Right lobe of liver (tissue), 6 donors: ENCODE results near the gene PCSK6. TPM values are rescaled to one million over a fixed set of nuclear protein-coding genes. Genes with fewer than 3 reads are reported as not detected.
A peak's percentile ranks its signal among the peaks of the same experiment; 100 is the strongest.

Source experiments
- ATAC-seq, 4 donors: fragments of 200-7000 bp; cut with Tn5 transposase; one replicate each; pipeline ENCODE4 v1.9.1; 2020; ENCODE audit warnings: mild to moderate bottlenecking in 4 of 4, moderate library complexity in 4 of 4
- DNase-seq, 3 donors: peaks; one replicate each; pipeline ENCODE4 v3.0.0-alpha.2; 2020
- H3K27ac ChIP-seq, 3 donors: fragments of 200-600 bp; one replicate each; pipeline ENCODE4 v1.8.0; 2022
- H3K27me3 ChIP-seq, 2 donors: fragments of 200-600 bp; one replicate each; pipeline ENCODE4 v1.8.0; 2022
- H3K36me3 ChIP-seq, 4 donors: fragments of 200-600 bp; sonication (generic) in 1 of 4; one replicate each; pipeline versions ENCODE4 v1.5.1 to v1.8.0; 2017 to 2022; ENCODE audit warnings: control low read depth in 1 of 4
- H3K4me1 ChIP-seq, 4 donors: fragments of 200-600 bp; sonication (generic) in 1 of 4; one replicate each; pipeline versions ENCODE4 v1.5.1 to v1.8.0; 2017 to 2022; ENCODE audit warnings: control low read depth in 1 of 4
- H3K4me3 ChIP-seq, 3 donors: fragments of 200-600 bp; one replicate each; pipeline ENCODE4 v1.8.0; 2022
- H3K9me3 ChIP-seq, 4 donors: fragments of 200-600 bp; sonication (generic) in 1 of 4; one replicate each; pipeline versions ENCODE4 v1.5.1 to v1.8.0; 2017 to 2022; ENCODE audit warnings: control low read depth in 1 of 4
- POLR2A ChIP-seq: fragments of 450-650 bp; IDR thresholded peaks from one replicate; pipeline ENCODE4 v1.6.1; 2017; ENCODE audit warnings: antibody characterized with exemption, mild to moderate bottlenecking
- WGBS: methylation state at CpG from one replicate; pipeline ENCODE4 v1.1.6; 2018; ENCODE audit warnings: low coverage, low lambda C conversion rate; ENCODE audit not compliant: insufficient coverage; ENCODE audit errors: missing lambda C conversion rate; 5-methylcytosine and 5-hydroxymethylcytosine counted together
- intact Hi-C, 2 donors: fragments of 100-400 bp; cut with DNase I; formaldehyde crosslinking; loops; one replicate each; pipeline versions ENCODE4 v1.11.2 to v1.14.1; 2022
- total RNA-seq, 6 experiments: library from RNA; depleted of rRNA in 2 of 6; stranded (reverse); fragments of >200 nt in 2 of 6; fragmentation: NEBNext Ultra II Directional in 3 of 6; extraction: Animal tissue kit (Norgen Biotek cat#: 25700) in 3 of 6; gene quantifications; one replicate each; pipeline versions ENCODE4 v1.1.0 to v1.2.4, GENCODE V29; 2016 to 2023
- TF ChIP-seq, protein P1 (sequence below), 4 donors: fragments of 200-600 bp in 3 of 4; fragments of 450-650 bp in 1 of 4; IDR thresholded peaks; one replicate each; pipeline versions ENCODE4 v1.5.1 to v1.8.0; 2016 to 2022; ENCODE audit warnings: antibody characterized with exemption in 4 of 4, mild to moderate bottlenecking in 2 of 4
- donor health status: DM: no; HTN: yes; CAD: no.
- donor health status: DM: no; HTN: no; CAD: no.
- donor health status: DM: no; HTN: no; CAD: no.
- donor health status: DM: no; HTN: yes; CAD: no.
- donor health status: DM: no; HTN: yes; CAD: no.

Gene PCSK6
- total RNA-seq, 6 experiments from 2014 or later = 165 to 218 (median 207) TPM

DNA sequence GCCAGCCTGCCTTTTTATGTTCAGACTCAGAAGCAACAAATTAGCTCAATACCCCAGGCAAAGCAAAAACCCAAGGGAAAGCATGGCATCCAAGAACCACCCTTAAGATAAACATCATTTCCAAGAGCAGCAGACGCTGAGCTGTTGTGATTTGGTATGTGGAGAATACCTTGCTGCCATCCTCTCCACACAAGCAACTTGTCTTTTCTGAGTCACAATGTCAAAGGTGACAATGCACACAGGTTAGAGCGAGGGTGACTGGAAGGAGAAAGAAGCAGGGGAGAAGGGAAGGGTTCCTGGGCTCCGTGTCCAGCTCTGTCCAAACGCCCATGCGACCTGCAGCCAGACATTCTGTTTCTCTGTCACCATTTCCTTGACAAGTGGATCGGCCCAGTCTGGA is 6.0 kb downstream of the PCSK6 start:
- ATAC-seq = no peak
- peaks cover 0 to 9% (median 4%) of the 10 kb centered on the region in 4 donors for H3K4me1 ChIP-seq
- H3K27ac ChIP-seq = peak overlapping the region; percentile 22 to 40 (median 25)
- no peaks in the 10 kb centered on the region for H3K27me3 ChIP-seq
- H3K36me3 ChIP-seq = peaks cover 0 to 17% (median 8%) of the 10 kb centered on the region in 4 donors
- TF ChIP-seq, protein P1, sequence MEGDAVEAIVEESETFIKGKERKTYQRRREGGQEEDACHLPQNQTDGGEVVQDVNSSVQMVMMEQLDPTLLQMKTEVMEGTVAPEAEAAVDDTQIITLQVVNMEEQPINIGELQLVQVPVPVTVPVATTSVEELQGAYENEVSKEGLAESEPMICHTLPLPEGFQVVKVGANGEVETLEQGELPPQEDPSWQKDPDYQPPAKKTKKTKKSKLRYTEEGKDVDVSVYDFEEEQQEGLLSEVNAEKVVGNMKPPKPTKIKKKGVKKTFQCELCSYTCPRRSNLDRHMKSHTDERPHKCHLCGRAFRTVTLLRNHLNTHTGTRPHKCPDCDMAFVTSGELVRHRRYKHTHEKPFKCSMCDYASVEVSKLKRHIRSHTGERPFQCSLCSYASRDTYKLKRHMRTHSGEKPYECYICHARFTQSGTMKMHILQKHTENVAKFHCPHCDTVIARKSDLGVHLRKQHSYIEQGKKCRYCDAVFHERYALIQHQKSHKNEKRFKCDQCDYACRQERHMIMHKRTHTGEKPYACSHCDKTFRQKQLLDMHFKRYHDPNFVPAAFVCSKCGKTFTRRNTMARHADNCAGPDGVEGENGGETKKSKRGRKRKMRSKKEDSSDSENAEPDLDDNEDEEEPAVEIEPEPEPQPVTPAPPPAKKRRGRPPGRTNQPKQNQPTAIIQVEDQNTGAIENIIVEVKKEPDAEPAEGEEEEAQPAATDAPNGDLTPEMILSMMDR (IDR thresholded peaks at IDR 0.05) = no peak
- no peak for TF ChIP-seq POLR2A
- no peaks in the 10 kb centered on the region for H3K9me3 ChIP-seq
- WGBS = 70% methylated on average over 1 of the region's 6 CpGs
- no peak overlapping the region for H3K4me3 ChIP-seq
- DNase-seq = no peak
- intact Hi-C loops = loop anchor here in 1 of 2 donors (10.0 kb wide), 1 partner anchor 89 kb away; no protein-coding TSS in a partner anchor

DNA sequence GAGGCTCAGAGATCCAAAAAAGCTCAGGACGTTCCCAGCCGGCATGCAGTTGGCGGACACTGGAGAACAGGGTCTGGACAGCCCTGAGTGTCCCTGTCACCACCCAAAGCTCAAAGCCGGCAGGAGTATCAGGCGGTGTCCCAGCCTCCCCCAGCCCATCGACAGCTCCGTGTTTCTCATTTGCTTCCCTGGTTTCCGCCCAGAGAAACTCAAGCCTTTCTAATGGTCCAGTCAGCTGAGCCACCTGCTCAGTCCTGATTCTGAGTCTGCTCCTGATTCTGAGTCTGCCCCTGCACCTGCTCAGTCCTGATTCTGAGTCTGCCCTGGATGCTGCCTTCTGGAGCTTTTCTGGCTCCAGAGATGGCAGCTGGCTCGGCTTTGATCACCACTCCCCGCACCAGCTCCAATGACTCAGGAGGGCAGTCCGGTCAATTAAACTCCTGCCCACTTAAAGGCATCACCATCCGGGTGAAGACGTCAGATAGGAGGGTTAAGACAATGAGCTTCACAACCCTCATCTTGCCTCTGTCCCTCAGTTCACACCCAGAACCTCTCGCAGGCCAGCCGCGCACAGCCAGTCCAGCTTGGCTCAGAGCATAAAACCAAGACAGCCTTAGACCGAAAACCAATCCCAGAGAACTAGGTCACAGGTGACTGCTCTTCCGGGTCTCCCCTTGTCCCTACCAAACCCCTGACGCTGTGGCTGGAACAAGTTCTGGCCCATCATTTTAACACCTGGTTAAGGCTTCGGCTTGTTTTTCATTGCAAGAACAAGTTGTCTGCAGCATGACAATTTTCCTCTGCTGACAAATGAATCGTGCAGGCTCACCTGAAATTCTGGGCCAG is 6.8 kb downstream of the PCSK6 start:
- Histone ChIP-seq H3K36me3 (peaks cover 0 to 17% (median 8%) of the 10 kb centered on the region in 4 donors), H3K27ac (peak overlapping the region; percentile 22 to 40 (median 25)), H3K9me3 (no peaks in the 10 kb centered on the region), H3K27me3 (no peaks in the 10 kb centered on the region), H3K4me1 (peaks cover 0 to 13% (median 4%) of the 10 kb centered on the region in 4 donors), H3K4me3 (no peak overlapping the region)
- WGBS = 50% methylated on average over 1 of the region's 21 CpGs
- TF ChIP-seq, protein P1 (IDR thresholded peaks at IDR 0.05) = no peak
- TF ChIP-seq POLR2A = no peak
- intact Hi-C loops = loop anchor here in 1 of 2 donors (10.0 kb wide), 1 partner anchor 88 kb away; no protein-coding TSS in a partner anchor
- peak; percentile 5 to 36 (median 21) for ATAC-seq
- DNase-seq = no peak

DNA sequence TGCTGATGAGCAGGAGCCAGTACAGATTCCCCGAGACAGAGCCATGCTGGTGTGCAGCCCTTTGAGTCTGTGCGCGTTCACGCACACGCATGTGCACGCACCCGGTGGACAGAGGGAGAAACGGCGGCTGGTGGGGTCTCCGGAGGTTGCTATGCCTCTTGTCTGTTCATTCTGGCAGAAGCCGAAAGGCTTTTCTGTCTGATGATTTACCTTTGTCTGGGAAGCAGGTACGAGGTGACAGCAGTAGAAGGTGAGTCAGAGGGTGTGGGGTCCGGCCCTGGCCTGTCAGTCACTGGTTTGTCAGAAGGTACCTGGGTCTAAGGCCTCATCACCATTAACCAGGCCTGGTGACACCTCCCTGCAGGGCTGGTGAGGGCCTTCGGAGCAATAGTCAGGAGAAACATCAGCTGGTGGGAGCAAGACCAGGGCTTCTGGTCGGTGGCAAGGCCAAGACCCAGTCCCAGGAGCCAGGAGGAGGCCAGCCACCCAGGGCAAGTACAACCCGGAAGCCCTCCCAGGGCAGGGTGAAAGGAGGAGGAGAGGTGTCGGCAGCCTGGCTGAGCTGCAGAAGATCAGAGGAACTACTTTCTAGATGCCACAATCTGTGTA is 7.5 kb downstream of the PCSK6 start:
- H3K36me3 ChIP-seq = peaks cover 0 to 17% (median 8%) of the 10 kb centered on the region in 4 donors
- H3K4me1 ChIP-seq = peaks cover 0 to 13% (median 4%) of the 10 kb centered on the region in 4 donors
- peak in 1 of 4 donors; percentile 9 for ATAC-seq
- H3K27me3 ChIP-seq = no peaks in the 10 kb centered on the region
- H3K9me3 ChIP-seq = no peaks in the 10 kb centered on the region
- no peak for DNase-seq
- no peak for TF ChIP-seq POLR2A
- TF ChIP-seq, protein P1 (IDR thresholded peaks at IDR 0.05) = no peak
- H3K4me3 ChIP-seq = no peak overlapping the region
- 100% methylated on average over 1 of the region's 17 CpGs for WGBS
- intact Hi-C loops = loop anchor here in 1 of 2 donors (10.0 kb wide), 1 partner anchor 87 kb away; no protein-coding TSS in a partner anchor
- peak overlapping the region in 1 of 3 donors; percentile 40 for H3K27ac ChIP-seq

DNA sequence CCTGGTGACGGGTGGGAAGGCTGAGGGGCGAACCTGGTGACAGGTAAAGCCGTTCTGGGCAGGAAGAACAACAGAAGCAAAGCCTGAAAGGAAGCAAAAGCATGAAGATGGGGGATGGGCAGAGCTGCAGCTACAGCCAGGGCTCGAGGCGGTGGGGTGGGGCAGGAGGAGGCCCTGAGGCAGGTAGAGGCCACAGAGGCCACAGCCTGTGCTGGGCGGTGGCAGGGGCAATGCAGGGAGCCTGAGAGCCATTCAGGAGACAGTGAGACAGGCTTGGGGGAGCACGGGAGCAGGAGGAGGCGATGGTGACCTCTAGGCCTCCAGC is 8.2 kb downstream of the PCSK6 start:
- peak in 1 of 4 donors; percentile 5 for ATAC-seq

More for the DNA sequence above, 8.2 kb downstream of the PCSK6 start:
- TF ChIP-seq, protein P1 (IDR thresholded peaks at IDR 0.05) = no peak
- no peak for TF ChIP-seq POLR2A
- Histone ChIP-seq H3K36me3 (peaks cover 0 to 15% (median 7%) of the 10 kb centered on the region in 4 donors), H3K4me1 (peaks cover 0 to 13% (median 4%) of the 10 kb centered on the region in 4 donors), H3K27me3 (no peaks in the 10 kb centered on the region), H3K27ac (no peak overlapping the region), H3K9me3 (no peaks in the 10 kb centered on the region), H3K4me3 (no peak overlapping the region)
- no peak for DNase-seq
- WGBS = 80% methylated on average over 5 of the region's 8 CpGs
- intact Hi-C loops = loop anchor here in 1 of 2 donors (10.0 kb wide), 1 partner anchor 87 kb away; no protein-coding TSS in a partner anchor
